SU-DHL-6 (cell line): ENCODE data around the gene FZD8.

Source experiments
- H2AFZ ChIP-seq: fragments of 200-600 bp; sonication (generic); 2 replicates; pipeline ENCODE4 v1.6.1; 2014; ENCODE audit warnings: low read depth, mild to moderate bottlenecking, moderate library complexity, mixed read lengths, antibody characterized with exemption, low read length; ENCODE audit not compliant: severe bottlenecking
- H3F3A ChIP-seq: fragments of 200-600 bp; shearing (Covaris generic); 2 replicates; pipeline ENCODE4 v1.6.0; 2016; ENCODE audit warnings: antibody characterized with exemption, mild to moderate bottlenecking; ENCODE audit not compliant: insufficient read depth
- H3K27ac ChIP-seq: fragments of 200-600 bp; sonication (generic); 2 replicates; pipeline ENCODE4 v1.5.1; 2016; ENCODE audit warnings: low read depth, mild to moderate bottlenecking, low read length, moderate library complexity, mixed read lengths
- H3K27me3 ChIP-seq: fragments of 200-600 bp; sonication (generic), shearing (Covaris generic); 2 replicates; pipeline ENCODE4 v1.6.0; 2014; ENCODE audit warnings: mild to moderate bottlenecking, low read length
- H3K36me3 ChIP-seq: fragments of 200-600 bp; sonication (generic); 2 replicates; pipeline ENCODE4 v1.6.1; 2014; ENCODE audit warnings: mild to moderate bottlenecking, low read length, mixed read lengths
- H3K4me2 ChIP-seq: fragments of 300-600, 200-600 bp; shearing (Covaris generic), sonication (generic); 2 replicates; pipeline ENCODE4 v1.6.0; 2014; ENCODE audit warnings: low read length, low read depth, mild to moderate bottlenecking; ENCODE audit not compliant: poor library complexity, severe bottlenecking
- H3K4me3 ChIP-seq: fragments of 200-600 bp; sonication (generic); 2 replicates; pipeline ENCODE4 v1.5.1; 2014; ENCODE audit warnings: antibody characterized with exemption, low read length, mild to moderate bottlenecking, mixed read lengths; ENCODE audit not compliant: insufficient read depth, poor library complexity, severe bottlenecking
- H3K79me2 ChIP-seq: fragments of 200-600 bp; sonication (generic); 2 replicates; pipeline ENCODE4 v1.6.1; 2014; ENCODE audit warnings: mild to moderate bottlenecking, low read length, moderate library complexity; ENCODE audit not compliant: insufficient read depth
- H3K9ac ChIP-seq: fragments of 200-600 bp; sonication (generic); 2 replicates; pipeline ENCODE4 v1.7.0; 2014; ENCODE audit warnings: mild to moderate bottlenecking, low read length
- H3K9me2 ChIP-seq: fragments of 200-600 bp; sonication (generic); replicated peaks from 2 replicates; pipeline ENCODE4 v1.6.1; 2014; ENCODE audit warnings: low read length; ENCODE audit not compliant: insufficient read depth
- H3K9me3 ChIP-seq: fragments of 200-600 bp; sonication (generic); 2 replicates; pipeline ENCODE4 v1.6.1; 2014; ENCODE audit warnings: low read length, mixed read lengths; ENCODE audit not compliant: insufficient read depth
- H4K20me1 ChIP-seq: fragments of 200-600 bp; sonication (generic); 2 replicates; pipeline ENCODE4 v1.6.1; 2014; ENCODE audit warnings: low read depth, mild to moderate bottlenecking, antibody characterized with exemption, low read length, moderate library complexity, mixed read lengths
- EZH2phosphoT487 ChIP-seq: fragments of 200-600 bp; sonication (generic), shearing (Covaris generic); conservative IDR thresholded peaks from 2 replicates; pipeline ENCODE4 v1.6.1; 2018; ENCODE audit warnings: mild to moderate bottlenecking, antibody characterized with exemption, low read length, moderate library complexity, mixed read lengths
- TF ChIP-seq, protein P1 (sequence below): fragments of 200-600 bp; sonication (generic); IDR thresholded peaks from one replicate; pipeline ENCODE4 v1.5.1; 2017; ENCODE audit warnings: antibody characterized with exemption, mild to moderate bottlenecking, low read length, moderate library complexity; ENCODE audit not compliant: insufficient read depth, poor library complexity, severe bottlenecking

Gene FZD8

DNA sequence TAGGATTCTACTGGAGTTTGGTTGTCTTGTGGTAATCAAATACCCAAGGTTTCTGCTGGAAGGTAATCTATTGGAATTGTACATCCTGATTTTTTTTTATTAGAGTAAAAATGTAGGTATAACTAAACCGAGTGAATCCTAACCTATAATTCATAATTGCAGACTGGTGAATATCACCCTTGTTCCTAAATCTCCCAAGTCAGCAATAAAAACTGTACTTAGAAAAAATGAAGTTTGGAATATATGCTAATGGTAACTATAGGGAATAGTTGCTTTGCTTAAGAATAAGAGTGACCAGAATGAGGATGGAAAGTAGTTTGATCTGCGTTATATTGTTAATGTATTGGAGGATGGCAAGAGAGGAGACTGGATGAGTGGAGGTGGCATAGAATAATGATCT is 10.7 kb upstream of the FZD8 start:
- Histone ChIP-seq H4K20me1 (no peaks in the 10 kb centered on the region), H3K27me3 (no peaks in the 10 kb centered on the region), H2AFZ (no peak overlapping the region), H3F3A (no peaks in the 10 kb centered on the region), H3K9me3 (no peaks in the 10 kb centered on the region), H3K79me2 (no peaks in the 10 kb centered on the region), H3K27ac (no peak overlapping the region), H3K4me3 (no peak overlapping the region), H3K9me2 (no peaks in the 10 kb centered on the region), H3K4me2 (no peak overlapping the region), H3K9ac (no peak overlapping the region), H3K36me3 (no peaks in the 10 kb centered on the region)
- TF ChIP-seq, protein P1, sequence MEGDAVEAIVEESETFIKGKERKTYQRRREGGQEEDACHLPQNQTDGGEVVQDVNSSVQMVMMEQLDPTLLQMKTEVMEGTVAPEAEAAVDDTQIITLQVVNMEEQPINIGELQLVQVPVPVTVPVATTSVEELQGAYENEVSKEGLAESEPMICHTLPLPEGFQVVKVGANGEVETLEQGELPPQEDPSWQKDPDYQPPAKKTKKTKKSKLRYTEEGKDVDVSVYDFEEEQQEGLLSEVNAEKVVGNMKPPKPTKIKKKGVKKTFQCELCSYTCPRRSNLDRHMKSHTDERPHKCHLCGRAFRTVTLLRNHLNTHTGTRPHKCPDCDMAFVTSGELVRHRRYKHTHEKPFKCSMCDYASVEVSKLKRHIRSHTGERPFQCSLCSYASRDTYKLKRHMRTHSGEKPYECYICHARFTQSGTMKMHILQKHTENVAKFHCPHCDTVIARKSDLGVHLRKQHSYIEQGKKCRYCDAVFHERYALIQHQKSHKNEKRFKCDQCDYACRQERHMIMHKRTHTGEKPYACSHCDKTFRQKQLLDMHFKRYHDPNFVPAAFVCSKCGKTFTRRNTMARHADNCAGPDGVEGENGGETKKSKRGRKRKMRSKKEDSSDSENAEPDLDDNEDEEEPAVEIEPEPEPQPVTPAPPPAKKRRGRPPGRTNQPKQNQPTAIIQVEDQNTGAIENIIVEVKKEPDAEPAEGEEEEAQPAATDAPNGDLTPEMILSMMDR, result no peak
- no peak for TF ChIP-seq EZH2phosphoT487

DNA sequence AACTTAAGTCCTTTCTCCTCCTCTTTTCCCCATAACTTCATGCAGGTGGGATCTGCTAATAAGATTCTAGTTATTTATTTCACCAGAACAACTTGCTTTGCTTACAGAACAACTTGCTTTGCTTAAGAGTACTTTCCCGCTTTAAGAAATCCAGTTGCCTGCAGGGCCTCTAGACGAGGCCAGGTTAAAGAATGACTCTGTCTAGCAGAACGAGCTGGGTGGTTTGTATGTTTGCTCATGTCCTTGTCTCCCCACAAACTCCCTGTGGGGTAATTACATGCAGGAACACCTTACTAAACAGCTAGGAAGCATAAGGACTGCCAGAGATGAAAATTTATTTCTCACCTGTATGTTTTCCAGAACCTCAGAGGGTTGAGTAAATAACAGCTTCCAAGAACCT is 8.8 kb upstream of the FZD8 start:
- Histone ChIP-seq H3K9me2 (no peaks in the 10 kb centered on the region), H3K79me2 (no peaks in the 10 kb centered on the region)
- no peak for TF ChIP-seq EZH2phosphoT487
- TF ChIP-seq, protein P1, result no peak

DNA sequence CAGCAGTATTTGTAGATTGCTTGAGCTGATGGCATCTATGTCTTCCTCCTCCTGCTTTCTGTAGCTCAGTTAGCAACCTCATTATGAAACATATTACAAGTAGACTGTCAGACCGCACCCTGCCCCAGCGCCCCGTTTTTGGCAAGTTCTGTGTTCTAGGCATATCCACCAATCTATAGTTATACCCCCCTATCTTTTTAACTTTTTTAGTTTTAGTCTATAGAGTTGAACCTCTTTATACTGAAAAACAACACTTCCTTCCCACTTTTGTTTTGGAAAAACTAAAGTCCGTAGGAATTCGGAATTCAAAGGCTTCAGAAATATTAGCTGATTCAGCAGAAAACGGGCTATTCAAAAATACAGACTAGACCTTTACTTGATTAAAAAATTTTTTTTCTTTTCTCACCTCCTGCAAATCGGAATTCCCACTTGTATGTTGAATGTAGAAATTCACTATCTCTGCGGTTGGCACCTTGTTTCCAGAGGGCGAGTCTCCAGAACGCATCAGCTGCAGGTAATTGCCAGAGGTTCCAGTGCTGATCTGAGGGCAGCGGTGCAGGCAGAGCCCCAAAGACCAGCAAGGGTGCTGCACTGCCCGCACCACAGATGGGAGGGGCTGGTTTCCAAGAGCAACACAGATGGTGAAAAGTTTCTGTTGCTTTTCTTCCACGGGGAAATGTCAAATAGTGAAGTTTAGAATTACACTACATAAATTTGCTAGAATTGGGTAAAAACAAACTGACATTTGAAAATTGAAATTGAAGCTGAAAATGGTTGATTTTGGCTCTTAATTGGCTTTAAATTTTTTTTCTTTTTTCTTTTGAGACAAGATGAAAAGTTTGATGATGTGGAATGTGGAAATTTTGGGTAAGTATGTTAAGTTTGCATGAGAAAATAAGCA is 2.2 kb upstream of the FZD8 start:
- no peak overlapping the region for H3K4me3 ChIP-seq
- no peaks in the 10 kb centered on the region for H4K20me1 ChIP-seq
- no peak overlapping the region for H3K9ac ChIP-seq
- H3K27ac ChIP-seq, result no peak overlapping the region
- no peak overlapping the region for H3K4me2 ChIP-seq
- H3K27me3 ChIP-seq, result no peaks in the 10 kb centered on the region
- no peaks in the 10 kb centered on the region for H3F3A ChIP-seq
- H3K9me3 ChIP-seq, result no peaks in the 10 kb centered on the region
- no peaks in the 10 kb centered on the region for H3K36me3 ChIP-seq
- TF ChIP-seq, protein P1, result no peak
- TF ChIP-seq EZH2phosphoT487, result no peak
- H3K79me2 ChIP-seq, result no peaks in the 10 kb centered on the region
- no peaks in the 10 kb centered on the region for H3K9me2 ChIP-seq
- no peak overlapping the region for H2AFZ ChIP-seq

More for the DNA sequence above, 8.8 kb upstream of the FZD8 start:
- no peaks in the 10 kb centered on the region for H3F3A ChIP-seq
- no peak overlapping the region for H3K9ac ChIP-seq
- no peaks in the 10 kb centered on the region for H3K27me3 ChIP-seq
- no peaks in the 10 kb centered on the region for H4K20me1 ChIP-seq
- H3K4me2 ChIP-seq, result no peak overlapping the region
- H3K4me3 ChIP-seq, result no peak overlapping the region
- no peaks in the 10 kb centered on the region for H3K36me3 ChIP-seq
- H2AFZ ChIP-seq, result no peak overlapping the region
- no peak overlapping the region for H3K27ac ChIP-seq
- no peaks in the 10 kb centered on the region for H3K9me3 ChIP-seq
